ENCODE data around the gene ULK3.

DNA sequence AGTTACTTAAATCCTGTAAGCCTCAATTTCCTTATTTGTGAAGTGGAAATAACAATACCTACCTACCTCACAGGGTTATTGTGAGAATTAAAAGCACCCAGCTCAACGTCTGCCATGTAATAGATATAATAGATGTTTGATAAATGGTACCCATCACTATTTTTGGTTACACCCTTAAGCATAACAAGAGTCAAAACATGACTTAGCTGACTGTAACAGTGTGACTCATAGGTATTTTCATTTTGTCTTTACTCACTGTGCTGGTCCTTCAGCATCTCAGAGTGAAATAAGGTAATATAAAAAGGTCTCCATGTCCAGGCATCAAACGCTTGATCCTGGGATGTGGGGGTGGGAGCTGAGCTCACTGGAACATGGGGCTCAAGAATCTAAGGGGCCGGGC is 13.5 kb downstream of the ULK3 start:
- TF ChIP-seq POLR2A (IDR thresholded peaks at IDR 0.05; ENCODE audit: borderline replicate concordance, extremely low read depth, insufficient read depth, insufficient read length) (no peak), SIN3A (IDR thresholded peaks at IDR 0.05; ENCODE audit: low read depth) (no peak), EZH2 (IDR thresholded peaks at IDR 0.05) (no peak), JUND (IDR thresholded peaks at IDR 0.05) (no peak), EZH2phosphoT487 (IDR thresholded peaks at IDR 0.05; ENCODE audit: borderline replicate concordance) (no peak), SP1 (IDR thresholded peaks at IDR 0.05; ENCODE audit: low read depth) (no peak), POLR2AphosphoS5 (IDR thresholded peaks at IDR 0.05; ENCODE audit: low read depth, low read length) (no peak), ELF1 (IDR thresholded peaks at IDR 0.05; ENCODE audit: borderline replicate concordance, low read depth) (no peak)
- TF ChIP-seq, protein P1, sequence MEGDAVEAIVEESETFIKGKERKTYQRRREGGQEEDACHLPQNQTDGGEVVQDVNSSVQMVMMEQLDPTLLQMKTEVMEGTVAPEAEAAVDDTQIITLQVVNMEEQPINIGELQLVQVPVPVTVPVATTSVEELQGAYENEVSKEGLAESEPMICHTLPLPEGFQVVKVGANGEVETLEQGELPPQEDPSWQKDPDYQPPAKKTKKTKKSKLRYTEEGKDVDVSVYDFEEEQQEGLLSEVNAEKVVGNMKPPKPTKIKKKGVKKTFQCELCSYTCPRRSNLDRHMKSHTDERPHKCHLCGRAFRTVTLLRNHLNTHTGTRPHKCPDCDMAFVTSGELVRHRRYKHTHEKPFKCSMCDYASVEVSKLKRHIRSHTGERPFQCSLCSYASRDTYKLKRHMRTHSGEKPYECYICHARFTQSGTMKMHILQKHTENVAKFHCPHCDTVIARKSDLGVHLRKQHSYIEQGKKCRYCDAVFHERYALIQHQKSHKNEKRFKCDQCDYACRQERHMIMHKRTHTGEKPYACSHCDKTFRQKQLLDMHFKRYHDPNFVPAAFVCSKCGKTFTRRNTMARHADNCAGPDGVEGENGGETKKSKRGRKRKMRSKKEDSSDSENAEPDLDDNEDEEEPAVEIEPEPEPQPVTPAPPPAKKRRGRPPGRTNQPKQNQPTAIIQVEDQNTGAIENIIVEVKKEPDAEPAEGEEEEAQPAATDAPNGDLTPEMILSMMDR (IDR thresholded peaks at IDR 0.05 in 2 of 3, conservative IDR thresholded peaks at IDR 0.05 in 1 of 3; ENCODE audit: borderline replicate concordance in 1 of 3, insufficient read depth in 1 of 3, low read depth in 2 of 3, low read length in 2 of 3): no peak
